LNCAP (cell line): ENCODE results near the gene OR10A3.

Experiments used
- TF ChIP-seq, protein P1 (sequence below): fragments of 450-650 bp; IDR thresholded peaks from 2 replicates; pipeline ENCODE4 v1.5.1; 2017; ENCODE audit warnings: mild to moderate bottlenecking

Gene OR10A3

DNA sequence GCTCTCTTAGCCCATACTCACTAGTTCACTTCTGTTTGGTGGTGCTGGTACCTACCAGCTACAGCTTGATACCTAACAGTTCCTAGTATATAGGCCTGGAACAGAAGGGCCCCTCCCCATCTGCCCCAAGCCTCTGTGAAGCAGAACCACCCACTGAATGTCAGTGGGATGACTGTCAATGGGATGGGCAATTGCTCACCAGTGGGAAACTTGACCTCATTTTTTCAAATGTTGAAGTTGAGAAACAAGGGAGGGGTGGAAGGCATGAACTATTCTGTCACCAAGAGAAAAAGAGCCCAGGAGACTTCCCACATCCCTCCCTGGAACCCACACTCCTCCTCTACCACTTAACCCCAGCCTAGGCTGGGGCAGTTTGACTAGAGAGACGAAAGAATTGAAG is 23.9 kb upstream of the OR10A3 start, which contains the start of gene NLRP10:
Gene NLRP10 (minus strand): TSS at position 62 of the 400 bp plus-strand sequence. CDS start 1,952 bp downstream, outside the sequence.
- TF ChIP-seq, protein P1, sequence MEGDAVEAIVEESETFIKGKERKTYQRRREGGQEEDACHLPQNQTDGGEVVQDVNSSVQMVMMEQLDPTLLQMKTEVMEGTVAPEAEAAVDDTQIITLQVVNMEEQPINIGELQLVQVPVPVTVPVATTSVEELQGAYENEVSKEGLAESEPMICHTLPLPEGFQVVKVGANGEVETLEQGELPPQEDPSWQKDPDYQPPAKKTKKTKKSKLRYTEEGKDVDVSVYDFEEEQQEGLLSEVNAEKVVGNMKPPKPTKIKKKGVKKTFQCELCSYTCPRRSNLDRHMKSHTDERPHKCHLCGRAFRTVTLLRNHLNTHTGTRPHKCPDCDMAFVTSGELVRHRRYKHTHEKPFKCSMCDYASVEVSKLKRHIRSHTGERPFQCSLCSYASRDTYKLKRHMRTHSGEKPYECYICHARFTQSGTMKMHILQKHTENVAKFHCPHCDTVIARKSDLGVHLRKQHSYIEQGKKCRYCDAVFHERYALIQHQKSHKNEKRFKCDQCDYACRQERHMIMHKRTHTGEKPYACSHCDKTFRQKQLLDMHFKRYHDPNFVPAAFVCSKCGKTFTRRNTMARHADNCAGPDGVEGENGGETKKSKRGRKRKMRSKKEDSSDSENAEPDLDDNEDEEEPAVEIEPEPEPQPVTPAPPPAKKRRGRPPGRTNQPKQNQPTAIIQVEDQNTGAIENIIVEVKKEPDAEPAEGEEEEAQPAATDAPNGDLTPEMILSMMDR = no peak

DNA sequence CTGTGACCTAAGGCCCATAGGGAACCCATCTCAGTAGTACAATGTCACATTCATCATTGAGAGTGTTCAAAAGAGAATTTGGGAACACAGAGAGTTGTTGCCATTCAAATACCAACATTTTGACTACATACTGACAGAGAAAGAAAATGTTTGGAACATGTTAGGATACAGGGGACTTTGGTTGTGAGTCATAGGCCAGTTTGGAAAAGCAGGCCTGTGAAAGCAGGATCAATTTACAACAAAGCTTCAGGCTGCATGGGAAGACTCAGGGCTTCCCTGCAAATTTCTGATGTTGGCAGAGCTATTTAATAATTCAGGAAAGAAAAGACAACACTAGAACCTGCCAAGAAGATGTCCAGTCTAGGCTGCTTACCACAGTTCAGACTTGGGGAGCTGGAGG is 23.4 kb upstream of the OR10A3 start:
- TF ChIP-seq, protein P1 = no peak

DNA sequence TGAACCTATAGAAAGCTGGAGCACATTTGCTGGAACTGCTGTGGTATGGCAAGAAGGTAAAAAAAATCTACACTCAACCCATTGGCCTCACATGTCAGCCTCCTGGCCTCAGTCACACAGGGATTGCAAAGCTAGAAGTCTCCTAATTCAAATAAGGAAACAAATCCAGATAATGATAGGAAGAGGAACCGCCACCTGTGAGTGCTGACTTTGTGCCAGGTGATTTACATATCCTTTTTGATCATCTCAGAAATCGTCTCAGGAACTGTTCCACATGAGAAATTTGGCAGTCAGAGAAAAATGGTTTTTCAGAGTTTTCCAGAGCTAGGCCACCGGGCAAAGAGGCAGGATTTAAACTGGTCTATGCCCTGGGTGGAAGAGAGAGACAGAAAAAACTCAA is 22.8 kb upstream of the OR10A3 start:
- TF ChIP-seq, protein P1 = no peak

DNA sequence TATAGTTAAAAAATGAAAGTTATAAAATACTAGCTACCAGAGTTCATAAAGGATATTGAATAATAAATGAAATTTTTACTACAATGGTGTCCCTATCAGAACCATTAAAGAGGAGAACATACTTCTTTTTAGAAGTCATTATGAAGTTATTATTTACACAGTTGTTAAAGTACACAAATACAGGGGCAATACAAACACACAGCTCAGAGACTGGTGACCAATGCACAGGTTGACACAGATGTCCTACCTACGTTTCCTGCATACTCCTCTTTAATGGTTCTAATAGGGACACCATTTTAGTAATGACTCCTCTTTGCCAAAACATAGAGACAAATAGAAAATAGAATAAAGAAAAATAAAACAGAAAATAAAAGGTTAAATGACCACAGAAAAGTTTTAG is 13.7 kb upstream of the OR10A3 start:
- TF ChIP-seq, protein P1 = no peak

DNA sequence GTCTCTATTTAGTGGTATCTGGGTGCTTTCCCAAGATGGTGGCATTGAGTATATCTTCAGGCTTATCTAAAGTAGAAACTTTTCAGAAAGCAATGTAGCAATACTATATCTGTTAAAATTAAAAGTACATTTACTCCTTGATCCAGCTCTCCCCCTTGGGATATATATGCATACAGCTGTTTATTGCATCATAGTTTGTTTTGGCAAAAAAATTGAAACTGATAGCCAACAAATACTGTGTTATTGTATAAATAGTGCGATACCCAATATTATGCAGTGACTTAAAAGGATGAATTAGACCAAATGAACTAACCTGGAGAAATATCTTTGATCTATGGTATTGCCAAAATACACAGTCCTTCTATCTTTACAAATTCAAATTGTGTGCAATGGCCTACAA is 8.4 kb upstream of the OR10A3 start:
- TF ChIP-seq, protein P1 = no peak

DNA sequence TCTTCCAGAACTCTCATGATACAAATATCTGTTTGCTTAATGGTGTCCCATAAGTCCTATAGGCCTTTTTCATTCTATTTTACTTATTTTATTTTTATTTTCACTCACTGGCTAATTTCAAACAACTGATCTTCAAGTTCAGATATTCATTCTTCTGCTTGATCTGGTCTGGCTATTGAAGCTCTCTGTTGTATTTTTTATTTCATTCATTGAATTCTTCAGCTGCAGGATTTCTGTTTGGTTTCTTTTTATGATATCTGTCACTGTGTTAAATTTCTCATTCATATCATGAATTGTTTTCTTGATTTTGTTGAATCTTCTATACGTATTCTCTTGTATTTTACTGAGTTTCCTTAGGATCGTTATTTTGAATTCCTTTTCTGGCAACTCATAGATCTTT is 2.6 kb upstream of the OR10A3 start:
- TF ChIP-seq, protein P1 = no peak

DNA sequence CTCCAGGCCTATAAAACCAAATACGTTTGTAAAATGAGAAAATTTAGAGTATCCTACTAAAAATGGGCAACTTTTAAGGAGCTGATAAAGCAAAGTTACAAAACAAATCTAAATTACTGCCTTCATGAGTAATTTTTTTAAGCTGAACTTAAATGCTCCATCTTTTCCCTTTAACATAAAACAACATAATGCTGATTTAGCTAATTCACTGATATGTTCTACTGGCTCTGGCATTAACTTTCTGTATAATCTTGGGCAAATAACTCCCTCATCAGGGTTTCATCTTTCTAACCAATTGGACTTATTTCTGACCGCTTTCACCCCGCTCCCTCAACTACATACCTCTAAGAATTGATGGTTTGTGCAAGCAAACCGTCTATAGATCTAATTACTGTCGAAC is 362 bp downstream of the OR10A3 start:
- TF ChIP-seq, protein P1 = no peak

DNA sequence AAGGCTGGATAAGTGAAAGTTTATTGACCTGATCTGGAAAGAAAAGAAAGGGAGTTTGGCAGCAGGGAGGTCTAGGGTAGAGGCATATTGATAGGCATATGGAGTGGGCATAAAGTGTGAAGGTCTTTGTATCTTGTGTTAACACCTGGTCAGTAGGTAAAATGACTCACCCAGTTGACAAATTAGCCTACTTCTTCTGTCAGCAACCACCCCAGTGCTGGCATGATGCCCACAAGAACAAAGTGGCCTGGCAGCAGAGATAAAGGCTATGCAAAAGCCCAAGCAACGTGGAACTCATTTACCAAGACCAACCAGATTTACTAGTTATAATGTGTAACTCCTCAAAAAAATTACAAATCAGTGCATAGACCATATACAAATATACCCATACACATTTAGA is 4.9 kb downstream of the OR10A3 start:
- TF ChIP-seq, protein P1 = no peak
